Stimulated activated CD8-positive, alpha-beta memory T cell treated with anti-CD3 and anti-CD28 coated beads, Interleukin-4, amount 100 ng/mL, for 48 hours (primary cell): Measurements from ENCODE around the gene DHDH.

Experiments
- DNase-seq: peaks from one replicate; pipeline ENCODE4 v3.0.0-alpha.2; 2020

The DHDH gene

GRCh38 chr19:48993175-48994034 lies 59.9 kb downstream of the DHDH start, which contains the start of the genes GYS1 and RUVBL2:
Gene GYS1, minus strand, starts transcription at chr19:48993309. Its CDS starts 197 bp downstream, at chr19:48993112.
Gene RUVBL2, plus strand, starts transcription at chr19:48993887. Its CDS starts 25 bp downstream, at chr19:48993912.
- peak; percentile 99 for DNase-seq

GRCh38 chr19:48994035-48994386 lies 60.5 kb downstream of the DHDH start:
- DNase-seq = no peak
